HFFc6 (cell line): ENCODE results near the gene PAIP2. TPM values are rescaled to one million over a fixed set of nuclear protein-coding genes. Genes with fewer than 3 reads are reported as not detected.
"Not testable (repeated sequence)": the region's sequence is repeated elsewhere in the genome, so short reads cannot be mapped to it uniquely, and the experiment has no call there.

Experiments
- DNase-seq: peaks from one replicate; pipeline ENCODE4 v3.0.0-alpha.2; 2018
- H3K27ac Mint-ChIP-seq: 2 replicates; pipeline ENCODE4 v1.8.0; 2020; ENCODE audit warnings: mild to moderate bottlenecking, mixed read lengths
- H3K27me3 Mint-ChIP-seq: 2 replicates; pipeline ENCODE4 v1.8.0; 2021; ENCODE audit warnings: mild to moderate bottlenecking, moderate library complexity, mixed read lengths; ENCODE audit not compliant: insufficient read depth
- H3K36me3 Mint-ChIP-seq: 2 replicates; pipeline ENCODE4 v1.8.0; 2021; ENCODE audit warnings: low read depth, mixed read lengths
- H3K4me1 Mint-ChIP-seq: 2 replicates; pipeline ENCODE4 v1.8.0; 2020; ENCODE audit warnings: low read depth, mixed read lengths
- H3K4me3 Mint-ChIP-seq: 2 replicates; pipeline ENCODE4 v1.8.0; 2020; ENCODE audit warnings: mild to moderate bottlenecking, moderate library complexity, mixed read lengths
- H3K9me3 Mint-ChIP-seq: 2 replicates; pipeline ENCODE4 v1.8.0; 2020; ENCODE audit warnings: mild to moderate bottlenecking, mixed read lengths
- CTCF ChIP-seq: fragments of 200-600 bp; sonication (generic); IDR thresholded peaks from 2 replicates; pipeline ENCODE4 v1.5.0; 2021; ENCODE audit warnings: antibody characterized with exemption, mild to moderate bottlenecking
- total RNA-seq, 6 experiments: library from RNA; stranded (reverse); fragmentation: NEBNext Ultra II Directional; extraction: Animal tissue kit (Norgen Biotek cat#: 25700); gene quantifications; 2 replicates in 1 of 6; 3 replicates in 5 of 6; pipeline ENCODE4 v1.2.3, GENCODE V29; 2021

PAIP2 gene
- total RNA-seq, 6 experiments from 2014 or later, result 55.1 to 64.8 (median 59.8) TPM

- no peak for TF ChIP-seq CTCF
- no peaks in the 10 kb centered on the region for H3K9me3 Mint-ChIP-seq
- H3K4me3 Mint-ChIP-seq, result no peak overlapping the region
- H3K36me3 Mint-ChIP-seq, result no peaks in the 10 kb centered on the region
- peaks cover 1% of the 10 kb centered on the region for H3K27me3 Mint-ChIP-seq
- peaks cover 43% of the 10 kb centered on the region for H3K4me1 Mint-ChIP-seq
- no peak overlapping the region for H3K27ac Mint-ChIP-seq
- no peak for DNase-seq
Measured at GRCh38 chr5:139407517-139407916, 65.9 kb downstream of the PAIP2 start.

DNA sequence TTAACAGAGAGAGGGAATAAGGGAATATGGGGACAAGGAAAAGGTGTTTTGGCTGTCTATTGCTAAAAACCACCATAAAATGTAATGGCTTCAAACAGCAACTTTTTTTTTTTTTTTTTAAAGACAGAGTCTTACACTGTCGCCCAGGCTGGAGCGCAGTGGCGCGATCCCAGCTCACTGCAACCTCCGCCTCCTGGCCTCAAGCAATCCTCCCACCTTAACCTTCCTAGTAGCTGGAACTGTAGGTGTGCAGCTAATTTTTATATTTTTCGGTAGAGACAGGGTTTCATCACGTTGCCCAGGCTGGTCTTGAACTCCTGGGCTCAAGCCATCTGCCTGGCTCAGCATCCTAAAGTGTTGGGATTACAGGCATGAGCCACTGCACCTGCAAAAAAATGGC, 66.5 kb downstream of the PAIP2 start:
- Mint-ChIP-seq H3K9me3 (no peaks in the 10 kb centered on the region), H3K27me3 (no peaks in the 10 kb centered on the region; the same call in 1 of the 2 replicates), H3K4me3 (no peak overlapping the region), H3K27ac (no peak overlapping the region), H3K36me3 (0 out of 2 replicates have a peak, but pooled peaks cover 5% of the 10 kb centered on the region), H3K4me1 (peaks cover 36% of the 10 kb centered on the region)
- no peak for DNase-seq
- no peak for TF ChIP-seq CTCF

GRCh38 chr5:139409116-139409515, 67.5 kb downstream of the PAIP2 start:
- not testable (repeated sequence) for H3K27me3 Mint-ChIP-seq, H3K4me3 Mint-ChIP-seq, H3K27ac Mint-ChIP-seq, DNase-seq, H3K36me3 Mint-ChIP-seq, H3K9me3 Mint-ChIP-seq
- peaks cover 30% of the 10 kb centered on the region for H3K4me1 Mint-ChIP-seq

DNA sequence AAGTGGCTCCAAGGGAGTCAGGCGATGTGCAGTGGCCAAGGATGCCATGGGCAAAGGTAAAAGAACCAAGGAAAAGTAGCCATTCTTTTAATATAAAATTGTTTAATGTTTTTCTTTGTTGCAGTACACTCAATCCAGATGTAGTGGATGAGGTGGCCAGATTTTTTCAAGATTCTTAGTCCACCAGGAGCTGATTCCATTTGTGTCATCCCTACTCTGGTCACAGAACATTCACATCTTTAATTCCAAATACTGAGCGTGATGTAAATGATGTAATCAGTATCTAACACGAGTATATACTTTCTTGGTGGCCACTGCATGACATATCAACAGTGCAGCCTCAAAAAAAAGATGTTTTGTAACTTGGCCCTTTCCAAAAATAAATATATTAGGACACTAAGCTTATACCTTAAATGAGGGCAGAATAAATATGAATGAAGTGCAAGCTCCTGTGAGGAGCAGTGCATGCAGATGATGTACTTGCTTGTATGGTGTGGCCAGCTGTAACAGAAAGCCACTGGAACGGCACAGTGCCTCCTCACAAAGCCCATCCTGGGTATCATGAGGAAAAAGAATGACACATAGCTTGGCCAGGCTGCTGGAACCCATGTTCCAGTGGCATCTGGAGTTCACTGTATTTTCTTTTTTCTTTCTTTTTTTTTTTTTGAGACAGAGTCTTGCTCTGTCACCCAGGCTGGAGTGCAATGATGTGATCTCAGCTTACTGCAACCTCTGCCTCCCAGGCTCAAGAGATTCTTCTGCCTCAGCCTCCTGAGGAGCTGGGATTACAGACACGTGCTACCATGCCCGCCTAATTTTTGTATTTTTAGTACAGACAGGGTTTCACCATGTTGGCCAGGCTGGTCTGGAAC, 68.7 kb downstream of the PAIP2 start:
- TF ChIP-seq CTCF, result no peak
- H3K36me3 Mint-ChIP-seq, result 0 out of 2 replicates have a peak, but pooled peaks cover 5% of the 10 kb centered on the region
- H3K27me3 Mint-ChIP-seq, result no peaks in the 10 kb centered on the region
- H3K27ac Mint-ChIP-seq, result peak overlapping the region; percentile 90
- H3K4me1 Mint-ChIP-seq, result peaks cover 24% of the 10 kb centered on the region
- H3K4me3 Mint-ChIP-seq, result no peak overlapping the region
- no peaks in the 10 kb centered on the region for H3K9me3 Mint-ChIP-seq
- DNase-seq, result no peak

DNA sequence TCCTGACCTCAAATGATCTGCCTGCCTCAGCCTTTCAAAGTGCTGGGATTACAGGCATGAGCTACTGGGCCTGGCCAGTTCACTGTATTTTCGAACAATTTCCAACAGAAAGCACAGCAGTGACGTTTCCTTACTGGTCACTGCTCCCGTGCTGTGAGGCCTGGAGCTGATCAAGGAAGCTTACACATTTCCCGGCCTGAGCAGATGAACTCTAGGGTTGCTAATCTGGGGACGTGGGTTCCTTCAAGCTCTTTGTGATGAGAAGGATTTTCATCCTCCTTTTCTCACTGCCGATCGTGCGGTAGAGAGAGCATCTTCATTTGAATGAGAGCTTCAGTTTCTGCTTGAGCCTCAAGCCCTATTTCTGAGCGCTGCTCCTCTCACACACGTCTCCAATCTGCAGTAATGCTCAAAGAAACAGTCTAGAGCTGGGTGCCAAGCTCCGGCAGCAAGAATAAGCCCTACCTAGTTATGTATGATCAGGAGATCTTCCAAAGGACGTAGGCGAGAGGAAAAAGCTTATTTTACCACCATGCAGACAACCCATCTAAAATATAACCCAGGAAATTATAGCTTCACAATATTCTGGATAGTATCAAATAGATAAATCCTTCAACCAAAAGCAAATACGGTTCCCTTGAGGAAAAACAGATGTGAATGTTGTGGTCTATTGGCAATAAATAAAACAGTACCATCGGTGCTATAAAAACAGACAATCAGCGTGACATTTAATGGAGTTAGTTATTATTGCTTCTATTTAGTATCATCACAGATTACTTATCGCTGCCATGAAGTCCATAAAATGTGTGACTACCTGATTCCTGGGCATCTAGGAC, 69.6 kb downstream of the PAIP2 start:
- TF ChIP-seq CTCF, result no peak
- peak overlapping the region; percentile 39; the same call in 1 of the 2 replicates for H3K4me3 Mint-ChIP-seq
- H3K27me3 Mint-ChIP-seq, result no peaks in the 10 kb centered on the region
- H3K9me3 Mint-ChIP-seq, result no peaks in the 10 kb centered on the region
- H3K36me3 Mint-ChIP-seq, result peaks cover 5% of the 10 kb centered on the region; the same call in 1 of the 2 replicates
- peaks cover 24% of the 10 kb centered on the region for H3K4me1 Mint-ChIP-seq
- DNase-seq, result peak; percentile 14
- peak overlapping the region; percentile 90 for H3K27ac Mint-ChIP-seq
